ENCODE results near the gene SASH3. TPM values are rescaled to one million over a fixed set of nuclear protein-coding genes. Genes with fewer than 3 reads are reported as not detected.

The SASH3 gene
- polyA plus RNA-seq, 1 of the 3 experiments (the other 2 are of a cell fraction) = not detected

- no peak for DNase-seq
- Histone ChIP-seq H3K4me1 (ENCODE audit: control insufficient read depth in 1 of 2, insufficient read depth in 2 of 2, low read depth in 1 of 2, low read length in 1 of 2) (no peaks in the 10 kb centered on the region; a peak in 1 of 4 replicates), H3K4me3 (ENCODE audit: low read depth in 2 of 2, low read length in 1 of 2) (no peak overlapping the region), H3K27ac (ENCODE audit: low read depth in 2 of 2, low read length in 1 of 2) (no peak overlapping the region), H3K27me3 (ENCODE audit: insufficient read depth) (peaks cover 3% of the 10 kb centered on the region; the same call in 1 of the 2 replicates), H4K20me1 (ENCODE audit: insufficient read depth) (no peaks in the 10 kb centered on the region), H2AFZ (ENCODE audit: low read depth) (no peak overlapping the region), H3K9me2 (no peaks in the 10 kb centered on the region), H3K9ac (no peak overlapping the region), H3K36me3 (replicated peaks in 1 of 2; ENCODE audit: control insufficient read depth in 1 of 2, insufficient read depth in 2 of 2, low read length in 1 of 2) (peaks cover 0 to 4% of the 10 kb centered on the region in 2 experiments), H3K9me3 (no peaks in the 10 kb centered on the region), H3K79me2 (ENCODE audit: insufficient read depth) (no peaks in the 10 kb centered on the region), H3F3A (replicated peaks; ENCODE audit: insufficient read depth) (no peaks in the 10 kb centered on the region), H3K4me2 (no peak overlapping the region)
- TF ChIP-seq MXI1 (IDR thresholded peaks at IDR 0.05; ENCODE audit: low read depth, low read length) (no peak), EP300 (IDR thresholded peaks at IDR 0.05; ENCODE audit: borderline replicate concordance in 1 of 2, low read depth in 1 of 2, low read length in 1 of 2) (no peak), EZH2phosphoT487 (IDR thresholded peaks at IDR 0.05; ENCODE audit: borderline replicate concordance, low read depth) (no peak), RXRA (IDR thresholded peaks at IDR 0.05; ENCODE audit: borderline replicate concordance, low read depth) (no peak), SMC3 (IDR thresholded peaks at IDR 0.05; ENCODE audit: low read depth, low read length) (no peak), GATA2 (CRISPR knock-in tag; IDR thresholded peaks at IDR 0.05) (no peak), POLR2AphosphoS5 (IDR thresholded peaks at IDR 0.05; ENCODE audit: low read depth, low read length) (no peak), ELF1 (IDR thresholded peaks at IDR 0.05) (no peak), PBX3 (IDR thresholded peaks at IDR 0.05) (no peak), FOSL2 (IDR thresholded peaks at IDR 0.05; ENCODE audit: borderline replicate concordance, low read depth) (no peak), NRF1 (IDR thresholded peaks at IDR 0.05; ENCODE audit: low read depth, low read length) (no peak), ZBTB33 (IDR thresholded peaks at IDR 0.05; ENCODE audit: borderline replicate concordance, low read depth) (no peak)
- TF ChIP-seq, protein P1, sequence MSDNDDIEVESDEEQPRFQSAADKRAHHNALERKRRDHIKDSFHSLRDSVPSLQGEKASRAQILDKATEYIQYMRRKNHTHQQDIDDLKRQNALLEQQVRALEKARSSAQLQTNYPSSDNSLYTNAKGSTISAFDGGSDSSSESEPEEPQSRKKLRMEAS (IDR thresholded peaks at IDR 0.05; ENCODE audit: low read depth) = no peak
- ChIA-PET CTCF (interaction anchor here (2.5 kb wide), 1 partner anchor 24 kb away, joined by 8 read pairs; no protein-coding TSS in a partner anchor), POLR2A (no interaction called here)
- WGBS (ENCODE audit: low lambda C conversion rate) = 48% methylated on average over 5 of the region's 5 CpGs
These were observed 19.1 kb downstream of the SASH3 start for GRCh38 chrX:129798888-129799287.

GRCh38 chrX:129800186-129800585, 20.4 kb downstream of the SASH3 start:
- WGBS (ENCODE audit: low lambda C conversion rate) = 40% methylated on average over 4 of the region's 4 CpGs
- ChIA-PET CTCF (interaction anchor here (1.1 to 2.5 kb wide), 3 partner anchors 23 to 125 kb away, joined by 3 to 8 read pairs (median 4); no protein-coding TSS in a partner anchor), POLR2A (no interaction called here)

More at GRCh38 chrX:129800186-129800585, 20.4 kb downstream of the SASH3 start:
- Histone ChIP-seq H3K4me1 (ENCODE audit: control insufficient read depth in 1 of 2, insufficient read depth in 2 of 2, low read depth in 1 of 2, low read length in 1 of 2) (no peaks in the 10 kb centered on the region; a peak in 1 of 4 replicates), H3K27ac (ENCODE audit: low read depth in 2 of 2, low read length in 1 of 2) (no peak overlapping the region), H3F3A (replicated peaks; ENCODE audit: insufficient read depth) (no peaks in the 10 kb centered on the region), H3K9me2 (no peaks in the 10 kb centered on the region), H4K20me1 (ENCODE audit: insufficient read depth) (no peaks in the 10 kb centered on the region), H3K9ac (no peak overlapping the region), H3K27me3 (ENCODE audit: insufficient read depth) (peaks cover 4% of the 10 kb centered on the region; the same call in 1 of the 2 replicates), H2AFZ (ENCODE audit: low read depth) (no peak overlapping the region), H3K4me3 (ENCODE audit: low read depth in 2 of 2, low read length in 1 of 2) (no peak overlapping the region), H3K79me2 (ENCODE audit: insufficient read depth) (no peaks in the 10 kb centered on the region), H3K4me2 (no peak overlapping the region), H3K9me3 (no peaks in the 10 kb centered on the region), H3K36me3 (replicated peaks in 1 of 2; ENCODE audit: control insufficient read depth in 1 of 2, insufficient read depth in 2 of 2, low read length in 1 of 2) (peaks cover 0 to 4% of the 10 kb centered on the region in 2 experiments)
- TF ChIP-seq NRF1 (IDR thresholded peaks at IDR 0.05; ENCODE audit: low read depth, low read length) = no peak
- TF ChIP-seq, protein P1 (IDR thresholded peaks at IDR 0.05; ENCODE audit: low read depth) = no peak
- TF ChIP-seq FOXJ3 (CRISPR knock-in tag; IDR thresholded peaks at IDR 0.05) = no peak
- no peak for TF ChIP-seq CHD2 (IDR thresholded peaks at IDR 0.05; ENCODE audit: low read length, partially characterized antibody)
- no peak for TF ChIP-seq ELF1 (IDR thresholded peaks at IDR 0.05)
- no peak for TF ChIP-seq POLR2AphosphoS5 (IDR thresholded peaks at IDR 0.05; ENCODE audit: low read depth, low read length)
- no peak for TF ChIP-seq YY1 (IDR thresholded peaks at IDR 0.05; ENCODE audit: low read depth)
- TF ChIP-seq PBX3 (IDR thresholded peaks at IDR 0.05) = no peak
- no peak for TF ChIP-seq SMC3 (IDR thresholded peaks at IDR 0.05; ENCODE audit: low read depth, low read length)
- no peak for TF ChIP-seq RAD21 (IDR thresholded peaks at IDR 0.05; ENCODE audit: low read length)
- TF ChIP-seq, protein P2, sequence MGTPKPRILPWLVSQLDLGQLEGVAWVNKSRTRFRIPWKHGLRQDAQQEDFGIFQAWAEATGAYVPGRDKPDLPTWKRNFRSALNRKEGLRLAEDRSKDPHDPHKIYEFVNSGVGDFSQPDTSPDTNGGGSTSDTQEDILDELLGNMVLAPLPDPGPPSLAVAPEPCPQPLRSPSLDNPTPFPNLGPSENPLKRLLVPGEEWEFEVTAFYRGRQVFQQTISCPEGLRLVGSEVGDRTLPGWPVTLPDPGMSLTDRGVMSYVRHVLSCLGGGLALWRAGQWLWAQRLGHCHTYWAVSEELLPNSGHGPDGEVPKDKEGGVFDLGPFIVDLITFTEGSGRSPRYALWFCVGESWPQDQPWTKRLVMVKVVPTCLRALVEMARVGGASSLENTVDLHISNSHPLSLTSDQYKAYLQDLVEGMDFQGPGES (IDR thresholded peaks at IDR 0.05; ENCODE audit: low read depth, low read length) = no peak
- no peak for DNase-seq
